Activated CD8-positive, alpha-beta memory T cell treated with anti-CD3 and anti-CD28 coated beads for 4 hours (primary cell): ENCODE measurements around the gene BDH1.

Source experiments
- DNase-seq, 2 donors: peaks; one replicate each; pipeline ENCODE4 v3.0.0-alpha.2; 2020; ENCODE audit warnings: low read depth in 2 of 2

BDH1 gene

DNA sequence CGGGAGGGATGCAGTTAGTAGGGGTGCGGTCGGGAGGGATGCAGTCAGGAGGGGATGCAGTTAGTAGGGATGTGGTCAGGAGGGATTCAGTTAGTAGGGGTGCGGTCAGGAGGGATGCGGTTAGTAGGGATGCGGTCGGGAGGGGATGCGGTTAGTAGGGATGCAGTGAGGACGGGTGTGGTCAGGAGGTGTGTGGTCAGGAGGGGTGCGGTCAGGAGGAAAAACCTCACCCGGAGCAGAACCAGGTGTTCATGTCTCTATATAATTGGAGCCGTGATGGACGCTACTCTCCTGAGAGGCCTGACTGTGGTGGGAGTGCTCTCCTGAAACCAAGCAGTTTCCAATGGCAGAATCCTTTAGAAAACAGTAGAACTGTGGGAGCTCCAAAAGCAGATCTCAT is 95.8 kb downstream of the BDH1 start:
- no peak for DNase-seq
